HCT116 (cell line): ENCODE data around the gene C12orf50. TPM values are rescaled to one million over a fixed set of nuclear protein-coding genes. Genes with fewer than 3 reads are reported as not detected.

Experiments used
- ATAC-seq: fragments of 200-7000 bp; cut with Tn5 transposase; 2 replicates; pipeline ENCODE4 v1.9.1; 2020; ENCODE audit warnings: mild to moderate bottlenecking, moderate library complexity
- BruUV-seq: library from RNA; stranded (reverse); fragments of 400-500 nt; replicated peaks from 2 replicates; lab custom pipeline; 2021; lab: Mats Ljungman, UMichigan
- CTCF ChIA-PET: fragments of 300-600 bp; sonication (Branson Sonifier 250); formaldehyde crosslinking; loops from one replicate; lab custom pipeline; 2021; ENCODE audit warnings: antibody characterized with exemption; lab: Charles Lee
- POLR2A ChIA-PET: fragments of 300-600, 350-600 bp; sonication (Branson Sonifier 250); formaldehyde crosslinking; loops from one replicate; lab custom pipeline; 2021; ENCODE audit warnings: antibody characterized with exemption; lab: Charles Lee
- RAD21 ChIA-PET, 2 experiments: fragments of 300-600 bp; sonication (Branson Sonifier 250); formaldehyde crosslinking; loops; one replicate each; lab custom pipeline; 2023; ENCODE audit warnings: low total read pairs in 2 of 2; ENCODE audit not compliant: uncharacterized antibody in 2 of 2, unreplicated experiment in 2 of 2, low non-redundant PET in 1 of 2; lab: Charles Lee
- DNase-seq: peaks from one replicate; pipeline ENCODE4 v3.0.0-alpha.2; 2010; ENCODE audit warnings: low read depth, low spot score
- H2AFZ ChIP-seq: fragments of 200-600 bp; shearing (Covaris generic), sonication (generic); 2 replicates; pipeline ENCODE4 v1.6.1; 2017; ENCODE audit warnings: low read depth, mixed run types, mixed read lengths, antibody characterized with exemption, low read length; ENCODE audit not compliant: poor library complexity, severe bottlenecking
- H3K27ac ChIP-seq: 2 replicates; pipeline ENCODE4 v1.5.1; 2012; ENCODE audit warnings: low read depth, low read length
- H3K27me3 ChIP-seq: fragments of 200-600 bp; sonication (generic); 2 replicates; pipeline ENCODE4 v1.6.1; 2016; ENCODE audit warnings: mixed run types, low read length, mixed read lengths; ENCODE audit not compliant: insufficient read depth
- H3K36me3 ChIP-seq, 2 experiments: fragments of 200-500 bp in 1 of 2; fragments of 200-600 bp in 1 of 2; sonication (Bioruptor generic) in 1 of 2; sonication (generic) in 1 of 2; 2 replicates each; pipeline versions ENCODE4 v1.5.1 to v1.6.1; 2014 to 2016; ENCODE audit warnings: low read length in 2 of 2, inconsistent platforms in 1 of 2, mixed read lengths in 1 of 2, mixed run types in 1 of 2; ENCODE audit not compliant: insufficient read depth in 2 of 2, control insufficient read depth in 1 of 2
- H3K4me1 ChIP-seq, 2 experiments: fragments of 200-600 bp in 1 of 2; sonication (generic) in 1 of 2; 2 replicates each; pipeline versions ENCODE4 v1.5.1 to v1.6.1; 2012 to 2017; ENCODE audit warnings: low read length in 2 of 2, inconsistent platforms in 1 of 2, mild to moderate bottlenecking in 1 of 2, mixed read lengths in 1 of 2, mixed run types in 1 of 2, moderate library complexity in 1 of 2; ENCODE audit not compliant: insufficient read depth in 2 of 2, control insufficient read depth in 1 of 2
- H3K4me2 ChIP-seq: fragments of 200-600 bp; sonication (generic); 2 replicates; pipeline ENCODE4 v1.6.1; 2017; ENCODE audit warnings: mixed run types, low read length, mixed read lengths
- H3K4me3 ChIP-seq, 2 experiments: fragments of 200-600 bp in 1 of 2; sonication (generic) in 1 of 2; replicated peaks in 1 of 2; 2 replicates each; pipeline ENCODE4 v1.5.1; 2011 to 2016; ENCODE audit warnings: low read length in 2 of 2, control low read depth in 1 of 2, low read depth in 1 of 2, mild to moderate bottlenecking in 1 of 2, mixed read lengths in 1 of 2, mixed run types in 1 of 2
- H3K79me2 ChIP-seq: fragments of 200-600 bp; sonication (generic); 2 replicates; pipeline ENCODE4 v1.6.1; 2017; ENCODE audit warnings: mild to moderate bottlenecking, mixed run types, low read length, moderate library complexity, mixed read lengths; ENCODE audit not compliant: insufficient read depth
- H3K9ac ChIP-seq: fragments of 200-600 bp; sonication (generic); 2 replicates; pipeline ENCODE4 v1.6.1; 2016; ENCODE audit warnings: low read length, mixed read lengths
- H3K9me2 ChIP-seq: fragments of 200-600 bp; sonication (generic), shearing (Covaris generic); 2 replicates; pipeline ENCODE4 v1.6.1; 2017; ENCODE audit warnings: mixed run types, mild to moderate bottlenecking, moderate library complexity; ENCODE audit not compliant: insufficient read depth
- H3K9me3 ChIP-seq, 2 experiments: fragments of 200-500 bp in 1 of 2; fragments of 200-600 bp in 1 of 2; sonication (Bioruptor generic) in 1 of 2; sonication (generic) in 1 of 2; 2 replicates each; pipeline ENCODE4 v1.6.1; 2014 to 2017; ENCODE audit warnings: low read length in 2 of 2, mixed read lengths in 2 of 2, inconsistent platforms in 1 of 2, low read depth in 1 of 2, mild to moderate bottlenecking in 1 of 2, mixed run types in 1 of 2, moderate library complexity in 1 of 2; ENCODE audit not compliant: control insufficient read depth in 1 of 2, insufficient read depth in 1 of 2
- H4K20me1 ChIP-seq: fragments of 200-600 bp; sonication (generic), shearing (Covaris generic); 2 replicates; pipeline ENCODE4 v1.6.1; 2017; ENCODE audit warnings: mixed run types, mild to moderate bottlenecking, moderate library complexity; ENCODE audit not compliant: insufficient read depth
- CTCF ChIP-seq, 3 experiments: fragments of 200-600 bp in 1 of 3; sonication (generic) in 1 of 3; IDR thresholded peaks in 2 of 3; conservative IDR thresholded peaks in 1 of 3; 2 replicates each; pipeline ENCODE4 v1.5.1; 2012 to 2017; ENCODE audit warnings: low read depth in 2 of 3, low read length in 2 of 3, antibody characterized with exemption in 1 of 3, borderline replicate concordance in 1 of 3, control low read depth in 1 of 3, mild to moderate bottlenecking in 1 of 3, mixed read lengths in 1 of 3, mixed run types in 1 of 3, moderate library complexity in 1 of 3; ENCODE audit not compliant: insufficient read depth in 1 of 3
- EGR1 ChIP-seq: IDR thresholded peaks from 2 replicates; pipeline ENCODE4 v1.6.1; 2012; ENCODE audit warnings: low read depth
- ELF1 ChIP-seq: IDR thresholded peaks from 2 replicates; pipeline ENCODE4 v1.6.1; 2012; ENCODE audit warnings: low read depth, borderline replicate concordance
- EZH2phosphoT487 ChIP-seq: fragments of 200-600 bp; IDR thresholded peaks from 2 replicates; pipeline ENCODE4 v1.6.1; 2018; ENCODE audit warnings: antibody characterized with exemption, borderline replicate concordance
- JUND ChIP-seq: IDR thresholded peaks from 2 replicates; pipeline ENCODE4 v1.6.1; 2012
- POLR2AphosphoS5 ChIP-seq: IDR thresholded peaks from 2 replicates; pipeline ENCODE4 v1.6.1; 2011; ENCODE audit warnings: mild to moderate bottlenecking, low read depth, low read length, moderate library complexity
- SP1 ChIP-seq: IDR thresholded peaks from 2 replicates; pipeline ENCODE4 v1.6.1; 2012; ENCODE audit warnings: low read depth
- ZBTB33 ChIP-seq: IDR thresholded peaks from 2 replicates; pipeline ENCODE4 v1.6.1; 2011; ENCODE audit warnings: mild to moderate bottlenecking, low read length, moderate library complexity; ENCODE audit not compliant: insufficient replicate concordance; ENCODE audit errors: extremely low read depth
- ZFX ChIP-seq: fragments of 450-650 bp; IDR thresholded peaks from 2 replicates; pipeline ENCODE4 v1.6.1; 2017
- intact Hi-C: fragments of 100-400 bp; cut with micrococcal nuclease; formaldehyde crosslinking; loops from 2 replicates; pipeline ENCODE4 v1.10.0; 2022
- total RNA-seq: library from RNA; stranded (reverse); gene quantifications from one replicate; pipeline ENCODE4 v1.2.1, GENCODE V29; 2021; ENCODE audit not compliant: unreplicated experiment

Gene C12orf50
- total RNA-seq, 1 experiment from 2014 or later, result not detected

- TF ChIP-seq ZFX (no peak), SP1 (no peak), EZH2phosphoT487 (no peak), POLR2AphosphoS5 (no peak), EGR1 (no peak), ELF1 (no peak), JUND (no peak), CTCF (IDR thresholded peaks at IDR 0.05 in 2 of 3, conservative IDR thresholded peaks at IDR 0.05 in 1 of 3; ENCODE audit: borderline replicate concordance in 1 of 3, insufficient read depth in 1 of 3, low read depth in 2 of 3, low read length in 2 of 3) (no peak), ZBTB33 (no peak)
- peak overlapping the region; percentile 90 for H3K9ac ChIP-seq
- ChIA-PET POLR2A (no interaction called here), CTCF (no interaction called here), RAD21 (no interaction called here)
- no peaks in the 10 kb centered on the region for H3K9me3 ChIP-seq
- intact Hi-C loops, result no loop called here
- H2AFZ ChIP-seq, result no peak overlapping the region
- DNase-seq, result no peak
- H3K4me2 ChIP-seq, result peak overlapping the region; percentile 88
- H3K79me2 ChIP-seq, result peaks cover 60% of the 10 kb centered on the region
- no peaks in the 10 kb centered on the region for H3K9me2 ChIP-seq
- peaks cover 0 to 9% of the 10 kb centered on the region in 2 experiments; a peak in 2 of 4 replicates for H3K36me3 ChIP-seq
- H3K27ac ChIP-seq, result no peak overlapping the region
- BruUV-seq, result TSS peak; percentile 44
- peaks cover 3 to 12% of the 10 kb centered on the region in 2 experiments; a peak in 3 of 4 replicates for H3K4me1 ChIP-seq
- peak overlapping the region; percentile 74 to 76 for H3K4me3 ChIP-seq
- H4K20me1 ChIP-seq, result peaks cover 5% of the 10 kb centered on the region; the same call in 1 of the 2 replicates
- no peaks in the 10 kb centered on the region for H3K27me3 ChIP-seq
- ATAC-seq, result no peak
Measured at GRCh38 chr12:88036353-88036965, 7.3 kb upstream of the C12orf50 start.
